Erythroblast (primary cell): Measurements from ENCODE around the gene COG7.

Experiments
- GATA1 ChIP-seq: IDR thresholded peaks from 2 replicates; pipeline ENCODE4 v1.6.1; 2011; ENCODE audit warnings: low read depth, mild to moderate bottlenecking, control low read depth, low read length, moderate library complexity
- POLR2A ChIP-seq: IDR thresholded peaks from 2 replicates; pipeline ENCODE4 v1.6.1; 2011; ENCODE audit warnings: mild to moderate bottlenecking, low read length

DNA sequence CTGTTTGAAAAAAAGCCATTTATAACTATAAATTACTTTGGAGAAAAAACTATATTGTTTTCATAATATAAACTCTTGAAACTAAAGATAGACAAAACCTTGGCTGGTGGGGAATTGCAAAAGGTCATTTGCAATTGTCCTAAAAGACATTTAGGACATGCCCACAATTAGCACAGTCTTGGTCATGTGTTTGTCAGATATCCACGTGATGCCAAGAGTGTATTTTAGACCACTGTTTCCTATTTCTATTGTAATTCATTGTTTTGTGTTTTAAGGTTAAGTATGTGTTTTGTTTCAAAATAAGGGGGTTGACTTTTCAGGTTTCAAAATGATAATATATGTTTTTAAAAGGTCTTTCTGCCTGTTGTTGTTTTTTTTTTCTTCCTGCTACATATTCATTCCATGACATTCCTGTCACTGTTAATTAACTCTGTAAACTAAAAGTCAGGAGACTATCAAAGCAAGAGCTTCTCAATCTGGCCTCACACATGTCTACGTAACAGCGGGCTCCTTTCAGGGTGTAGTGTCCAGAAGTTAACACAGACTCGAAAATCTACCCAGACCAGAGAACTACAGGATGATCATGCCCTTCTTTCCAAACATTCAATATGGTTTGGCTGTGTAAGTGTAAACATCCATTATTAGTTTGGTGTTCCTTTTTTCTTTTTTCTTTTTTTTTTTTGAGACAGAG is 58.7 kb downstream of the COG7 start:
- TF ChIP-seq POLR2A (no peak), GATA1 (no peak)
